Skeletal muscle cell (primary cell): ENCODE data around the gene ALX3.

Experiments used
- DNase-seq: peaks from one replicate; pipeline ENCODE4 v3.0.0-alpha.2; 2010; ENCODE audit warnings: low read depth
- H3K4me3 ChIP-seq: 2 replicates; pipeline ENCODE4 v1.5.1; 2011; ENCODE audit warnings: low read depth, mild to moderate bottlenecking, control low read depth, low read length, moderate library complexity

Gene ALX3

GRCh38 chr1:110068646-110069403 is 1.6 kb downstream of the ALX3 start:
- no peak overlapping the region for H3K4me3 ChIP-seq
- no peak for DNase-seq

- DNase-seq = no peak
- H3K4me3 ChIP-seq = no peak overlapping the region
Measured at GRCh38 chr1:110067893-110068645, 2.4 kb downstream of the ALX3 start.

GRCh38 chr1:110067479-110067892 is 3.0 kb downstream of the ALX3 start:
- H3K4me3 ChIP-seq = no peak overlapping the region
- DNase-seq = no peak

- no peak overlapping the region for H3K4me3 ChIP-seq
- no peak for DNase-seq
Measured at GRCh38 chr1:110065841-110066240, 4.6 kb downstream of the ALX3 start.

- no peak for DNase-seq
- no peak overlapping the region for H3K4me3 ChIP-seq
Measured at GRCh38 chr1:110064576-110065337, 5.7 kb downstream of the ALX3 start.

GRCh38 chr1:110063781-110064180 is 6.7 kb downstream of the ALX3 start:
- DNase-seq = no peak
- no peak overlapping the region for H3K4me3 ChIP-seq

- no peak overlapping the region for H3K4me3 ChIP-seq
- DNase-seq = no peak
Measured at GRCh38 chr1:110062612-110063011, 7.9 kb downstream of the ALX3 start.

- no peak overlapping the region for H3K4me3 ChIP-seq
- DNase-seq = no peak
Measured at GRCh38 chr1:110061341-110061740, 9.1 kb downstream of the ALX3 start.

- H3K4me3 ChIP-seq = no peak overlapping the region
- no peak for DNase-seq
Measured at GRCh38 chr1:110060662-110061060, 9.8 kb downstream of the ALX3 start.

GRCh38 chr1:110060034-110060661 is 10.3 kb downstream of the ALX3 start:
- no peak for DNase-seq

GRCh38 chr1:110059133-110059863 is 11.2 kb downstream of the ALX3 start:
- H3K4me3 ChIP-seq = no peak overlapping the region
- no peak for DNase-seq

More at GRCh38 chr1:110060034-110060661, 10.3 kb downstream of the ALX3 start:
- no peak overlapping the region for H3K4me3 ChIP-seq

GRCh38 chr1:110058591-110058990 is 11.9 kb downstream of the ALX3 start:
- no peak for DNase-seq
- H3K4me3 ChIP-seq = no peak overlapping the region

GRCh38 chr1:110057963-110058518 is 12.4 kb downstream of the ALX3 start:
- no peak for DNase-seq

GRCh38 chr1:110056776-110057175 is 13.7 kb downstream of the ALX3 start:
- DNase-seq = no peak
- H3K4me3 ChIP-seq = no peak overlapping the region

More at GRCh38 chr1:110057963-110058518, 12.4 kb downstream of the ALX3 start:
- no peak overlapping the region for H3K4me3 ChIP-seq

GRCh38 chr1:110056285-110056683 is 14.2 kb downstream of the ALX3 start:
- DNase-seq = no peak
- no peak overlapping the region for H3K4me3 ChIP-seq

GRCh38 chr1:110055493-110056284 is 14.8 kb downstream of the ALX3 start:
- DNase-seq = no peak
- H3K4me3 ChIP-seq = no peak overlapping the region

GRCh38 chr1:110053552-110054428 is 16.7 kb downstream of the ALX3 start:
- DNase-seq = no peak
- H3K4me3 ChIP-seq = no peak overlapping the region
